SJSA1 (cell line): ENCODE measurements around the gene ACE. TPM values are rescaled to one million over a fixed set of nuclear protein-coding genes. Genes with fewer than 3 reads are reported as not detected.

Experiments used
- DNase-seq, 2 experiments: peaks; one replicate each; pipeline ENCODE4 v3.0.0-alpha.2; 2015 to 2020; ENCODE audit warnings: low spot score in 2 of 2, low read depth in 1 of 2
- H3K27ac ChIP-seq: fragments of 250-450 bp; sonication (Bioruptor Pico); 2 replicates; pipeline ENCODE4 v1.5.1; 2020; ENCODE audit warnings: mild to moderate bottlenecking, moderate library complexity
- H3K27me3 ChIP-seq: fragments of 250-450 bp; sonication (Bioruptor Pico); replicated peaks from 2 replicates; pipeline ENCODE4 v1.5.1; 2020; ENCODE audit warnings: mild to moderate bottlenecking, moderate library complexity
- H3K36me3 ChIP-seq: fragments of 250-450 bp; sonication (Bioruptor Pico); 2 replicates; pipeline ENCODE4 v1.5.1; 2020; ENCODE audit warnings: mild to moderate bottlenecking
- H3K4me1 ChIP-seq: fragments of 250-450 bp; sonication (Bioruptor Pico); replicated peaks from 2 replicates; pipeline ENCODE4 v1.6.1; 2021; ENCODE audit warnings: mild to moderate bottlenecking
- H3K4me3 ChIP-seq: fragments of 250-450 bp; sonication (Bioruptor Pico); 2 replicates; pipeline ENCODE4 v1.5.1; 2020; ENCODE audit warnings: mild to moderate bottlenecking
- H3K9me3 ChIP-seq: fragments of 250-450 bp; sonication (Bioruptor Pico); replicated peaks from 2 replicates; pipeline ENCODE4 v1.5.1; 2020; ENCODE audit warnings: mild to moderate bottlenecking
- total RNA-seq: library from RNA; depleted of rRNA; stranded (reverse); fragments of >200 nt; shearing (Covaris generic); gene quantifications from 2 replicates; pipeline ENCODE4 v1.2.3, GENCODE V29; 2014

ACE gene
- total RNA-seq, 1 experiment from 2014 or later = 0.13 TPM

- DNase-seq = no peak
- Histone ChIP-seq H3K4me1 (peaks cover 20% of the 10 kb centered on the region), H3K4me3 (no peak overlapping the region), H3K9me3 (no peaks in the 10 kb centered on the region), H3K27ac (no peak overlapping the region), H3K36me3 (no peaks in the 10 kb centered on the region), H3K27me3 (peaks cover 37% of the 10 kb centered on the region)
Measured at GRCh38 chr17:63474174-63474573, 2.7 kb upstream of the ACE start.

GRCh38 chr17:63474586-63475460 is 2.0 kb upstream of the ACE start:
- Histone ChIP-seq H3K4me3 (no peak overlapping the region), H3K27me3 (peaks cover 37% of the 10 kb centered on the region), H3K36me3 (no peaks in the 10 kb centered on the region), H3K27ac (no peak overlapping the region), H3K4me1 (peaks cover 20% of the 10 kb centered on the region), H3K9me3 (no peaks in the 10 kb centered on the region)
- DNase-seq = no peak

- Histone ChIP-seq H3K27ac (no peak overlapping the region), H3K27me3 (peaks cover 32% of the 10 kb centered on the region), H3K9me3 (no peaks in the 10 kb centered on the region), H3K4me3 (no peak overlapping the region), H3K36me3 (no peaks in the 10 kb centered on the region), H3K4me1 (peaks cover 20% of the 10 kb centered on the region)
- DNase-seq = no peak
Measured at GRCh38 chr17:63475491-63476412, 1.1 kb upstream of the ACE start.

- peaks cover 20% of the 10 kb centered on the region for H3K4me1 ChIP-seq
- no peaks in the 10 kb centered on the region for H3K9me3 ChIP-seq
- peaks cover 32% of the 10 kb centered on the region for H3K27me3 ChIP-seq
- H3K4me3 ChIP-seq = peak overlapping the region; percentile 36
- no peak overlapping the region for H3K27ac ChIP-seq
- no peaks in the 10 kb centered on the region for H3K36me3 ChIP-seq
- no peak for DNase-seq
Measured at GRCh38 chr17:63476459-63476853, 405 bp upstream of the ACE start.

- Histone ChIP-seq H3K36me3 (no peaks in the 10 kb centered on the region), H3K4me1 (peaks cover 20% of the 10 kb centered on the region), H3K4me3 (peak overlapping the region; percentile 36), H3K27me3 (peaks cover 30% of the 10 kb centered on the region), H3K9me3 (no peaks in the 10 kb centered on the region), H3K27ac (no peak overlapping the region)
- DNase-seq = no peak
Measured at GRCh38 chr17:63477480-63478440, 899 bp downstream of the ACE start.

- H3K4me1 ChIP-seq = peaks cover 20% of the 10 kb centered on the region
- no peaks in the 10 kb centered on the region for H3K36me3 ChIP-seq
- H3K27ac ChIP-seq = no peak overlapping the region
- H3K27me3 ChIP-seq = peaks cover 22% of the 10 kb centered on the region
- peak; percentile 77 to 93 for DNase-seq
- H3K4me3 ChIP-seq = no peak overlapping the region
- H3K9me3 ChIP-seq = no peaks in the 10 kb centered on the region
Measured at GRCh38 chr17:63478814-63479494, 2.1 kb downstream of the ACE start.

- H3K27ac ChIP-seq = no peak overlapping the region
- no peak overlapping the region for H3K4me3 ChIP-seq
- H3K36me3 ChIP-seq = no peaks in the 10 kb centered on the region
- H3K9me3 ChIP-seq = no peaks in the 10 kb centered on the region
- DNase-seq = no peak
- peaks cover 20% of the 10 kb centered on the region for H3K4me1 ChIP-seq
- H3K27me3 ChIP-seq = peaks cover 21% of the 10 kb centered on the region
Measured at GRCh38 chr17:63479495-63480184, 2.8 kb downstream of the ACE start.

GRCh38 chr17:63480192-63480784 is 3.4 kb downstream of the ACE start:
- no peak for DNase-seq
- Histone ChIP-seq H3K4me1 (peaks cover 20% of the 10 kb centered on the region), H3K27ac (no peak overlapping the region), H3K36me3 (no peaks in the 10 kb centered on the region), H3K4me3 (no peak overlapping the region), H3K27me3 (peaks cover 21% of the 10 kb centered on the region), H3K9me3 (no peaks in the 10 kb centered on the region)

GRCh38 chr17:63480826-63481487 is 4.1 kb downstream of the ACE start:
- DNase-seq = no peak
- H3K36me3 ChIP-seq = no peaks in the 10 kb centered on the region
- no peak overlapping the region for H3K27ac ChIP-seq
- peaks cover 20% of the 10 kb centered on the region for H3K4me1 ChIP-seq
- H3K4me3 ChIP-seq = no peak overlapping the region
- H3K27me3 ChIP-seq = peaks cover 21% of the 10 kb centered on the region
- H3K9me3 ChIP-seq = no peaks in the 10 kb centered on the region

GRCh38 chr17:63481488-63481870 is 4.6 kb downstream of the ACE start:
- no peaks in the 10 kb centered on the region for H3K9me3 ChIP-seq
- H3K4me3 ChIP-seq = no peak overlapping the region
- H3K27me3 ChIP-seq = peaks cover 21% of the 10 kb centered on the region
- no peak overlapping the region for H3K27ac ChIP-seq
- no peaks in the 10 kb centered on the region for H3K36me3 ChIP-seq
- DNase-seq = no peak
- peaks cover 20% of the 10 kb centered on the region for H3K4me1 ChIP-seq

- H3K27me3 ChIP-seq = peaks cover 10% of the 10 kb centered on the region
Measured at GRCh38 chr17:63482509-63482908, 5.6 kb downstream of the ACE start.

GRCh38 chr17:63483038-63483437 is 6.2 kb downstream of the ACE start:
- Histone ChIP-seq H3K9me3 (no peaks in the 10 kb centered on the region), H3K27ac (no peak overlapping the region), H3K36me3 (no peaks in the 10 kb centered on the region), H3K4me3 (no peak overlapping the region), H3K27me3 (peaks cover 5% of the 10 kb centered on the region; the same call in 1 of the 2 replicates), H3K4me1 (peaks cover 7% of the 10 kb centered on the region)
- DNase-seq = no peak

More at GRCh38 chr17:63482509-63482908, 5.6 kb downstream of the ACE start:
- no peaks in the 10 kb centered on the region for H3K36me3 ChIP-seq
- H3K27ac ChIP-seq = no peak overlapping the region
- no peaks in the 10 kb centered on the region for H3K9me3 ChIP-seq
- peaks cover 10% of the 10 kb centered on the region for H3K4me1 ChIP-seq
- no peak for DNase-seq
- H3K4me3 ChIP-seq = no peak overlapping the region
